Astrocyte (in vitro differentiated cells and primary cell): Measurements from ENCODE around the gene FAM219A. TPM values are rescaled to one million over a fixed set of nuclear protein-coding genes. Genes with fewer than 3 reads are reported as not detected.

Source experiments
- DNase-seq: peaks from one replicate; pipeline ENCODE4 v3.0.0-alpha.2; 2010; ENCODE audit warnings: low read depth
- FAIRE-seq: peaks from 2 replicates; lab custom pipeline; 2011; peaks lifted over from hg19 to GRCh38; lab: Jason Lieb, UNC
- H2AFZ ChIP-seq: 2 replicates; pipeline ENCODE4 v1.6.0; 2012; ENCODE audit warnings: low read depth, low read length, inconsistent platforms
- H3K27ac ChIP-seq: 2 replicates; pipeline ENCODE4 v1.5.1; 2011; ENCODE audit warnings: low read depth, low read length, inconsistent platforms
- H3K27me3 ChIP-seq: 2 replicates; pipeline ENCODE4 v1.6.0; 2011; ENCODE audit warnings: low read length, inconsistent platforms; ENCODE audit not compliant: insufficient read depth
- H3K36me3 ChIP-seq: 2 replicates; pipeline ENCODE4 v1.5.1; 2011; ENCODE audit warnings: low read length, inconsistent platforms; ENCODE audit not compliant: insufficient read depth
- H3K4me1 ChIP-seq: 2 replicates; pipeline ENCODE4 v1.5.1; 2011; ENCODE audit warnings: low read length, inconsistent platforms; ENCODE audit not compliant: insufficient read depth
- H3K4me2 ChIP-seq: 2 replicates; pipeline ENCODE4 v1.6.0; 2012; ENCODE audit warnings: low read length, inconsistent platforms
- H3K4me3 ChIP-seq: 2 replicates; pipeline ENCODE4 v1.5.1; 2011; ENCODE audit warnings: low read depth, mild to moderate bottlenecking, low read length, inconsistent platforms; ENCODE audit not compliant: insufficient read depth
- H3K79me2 ChIP-seq: 2 replicates; pipeline ENCODE4 v1.6.0; 2012; ENCODE audit warnings: mild to moderate bottlenecking, low read length, inconsistent platforms; ENCODE audit not compliant: insufficient read depth
- H3K9ac ChIP-seq: 2 replicates; pipeline ENCODE4 v1.6.0; 2012; ENCODE audit warnings: mild to moderate bottlenecking, low read length, inconsistent platforms
- H3K9me3 ChIP-seq: 2 replicates; pipeline ENCODE4 v1.5.1; 2012; ENCODE audit warnings: low read depth, mild to moderate bottlenecking, low read length, inconsistent platforms; ENCODE audit not compliant: insufficient read depth
- H4K20me1 ChIP-seq: 2 replicates; pipeline ENCODE4 v1.6.0; 2012; ENCODE audit warnings: low read length, inconsistent platforms; ENCODE audit not compliant: insufficient read depth
- H3K27ac Mint-ChIP-seq: one replicate; pipeline ENCODE4 v1.8.0; 2021; ENCODE audit warnings: mild to moderate bottlenecking, mixed read lengths; ENCODE audit not compliant: unreplicated experiment
- H3K27me3 Mint-ChIP-seq: one replicate; pipeline ENCODE4 v1.8.0; 2021; ENCODE audit warnings: low read depth, mixed read lengths; ENCODE audit not compliant: unreplicated experiment
- H3K36me3 Mint-ChIP-seq: one replicate; pipeline ENCODE4 v1.8.0; 2021; ENCODE audit warnings: low read depth, mixed read lengths; ENCODE audit not compliant: unreplicated experiment
- H3K4me1 Mint-ChIP-seq: one replicate; pipeline ENCODE4 v1.8.0; 2021; ENCODE audit warnings: low read depth, mixed read lengths; ENCODE audit not compliant: unreplicated experiment
- H3K4me3 Mint-ChIP-seq: one replicate; pipeline ENCODE4 v1.8.0; 2021; ENCODE audit warnings: mild to moderate bottlenecking, moderate library complexity, mixed read lengths; ENCODE audit not compliant: unreplicated experiment
- H3K9me3 Mint-ChIP-seq: one replicate; pipeline ENCODE4 v1.8.0; 2021; ENCODE audit warnings: mild to moderate bottlenecking, mixed read lengths; ENCODE audit not compliant: unreplicated experiment
- EZH2 ChIP-seq: IDR thresholded peaks from 2 replicates; pipeline ENCODE4 v1.6.1; 2012; ENCODE audit warnings: mild to moderate bottlenecking, low read length, inconsistent platforms; ENCODE audit not compliant: insufficient read depth
- total RNA-seq: library from RNA; stranded (reverse); gene quantifications from 2 replicates; pipeline ENCODE4 v1.2.1, GENCODE V29; 2021
- TF ChIP-seq, protein P1 (sequence below): IDR thresholded peaks from 2 replicates; pipeline ENCODE4 v1.5.1; 2011; ENCODE audit warnings: low read depth, mild to moderate bottlenecking, inconsistent platforms, low read length, moderate library complexity; ENCODE audit not compliant: insufficient read depth

FAM219A gene
- total RNA-seq, 1 donor from 2014 or later: 63.5 TPM

DNA sequence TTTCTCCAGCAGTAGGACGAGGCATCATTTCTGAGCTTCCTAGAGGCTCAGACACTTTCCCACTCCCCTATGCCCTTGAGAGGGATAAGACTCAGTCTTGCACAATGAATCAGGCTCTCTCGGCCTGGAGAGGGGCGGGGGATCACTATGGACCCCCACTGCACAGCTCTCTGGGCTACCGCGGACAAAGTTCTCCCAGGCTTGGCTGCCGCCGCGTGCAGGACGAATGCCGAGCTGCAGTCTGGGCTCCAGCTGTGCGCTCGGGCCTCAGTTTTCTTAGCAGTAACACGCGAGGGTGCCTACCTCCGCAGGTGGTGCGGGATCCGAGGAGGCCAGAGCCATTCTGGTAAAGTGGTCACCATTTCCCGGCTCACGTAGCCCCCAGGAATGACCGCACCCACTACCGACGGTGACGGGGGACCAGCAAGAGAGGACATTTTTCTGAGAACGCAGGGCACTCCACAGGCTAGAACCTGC lies 78.3 kb downstream of the FAM219A start:
- H3K27ac Mint-ChIP-seq: no peak overlapping the region
- Histone ChIP-seq H4K20me1 (no peaks in the 10 kb centered on the region), H3K79me2 (no peaks in the 10 kb centered on the region), H2AFZ (peak overlapping the region; percentile 73), H3K4me3 (no peak overlapping the region), H3K4me1 (peaks cover 12% of the 10 kb centered on the region), H3K27me3 (peaks cover 7% of the 10 kb centered on the region), H3K9me3 (no peaks in the 10 kb centered on the region), H3K9ac (no peak overlapping the region), H3K4me2 (peak overlapping the region; percentile 96), H3K36me3 (no peaks in the 10 kb centered on the region), H3K27ac (no peak overlapping the region)
- H3K9me3 Mint-ChIP-seq: peaks cover 5% of the 10 kb centered on the region
- H3K36me3 Mint-ChIP-seq: peaks cover 18% of the 10 kb centered on the region
- FAIRE-seq (no peak), DNase-seq (no peak)
- peaks cover 46% of the 10 kb centered on the region for H3K27me3 Mint-ChIP-seq
- peak overlapping the region; percentile 74 for H3K4me3 Mint-ChIP-seq
- H3K4me1 Mint-ChIP-seq: peaks cover 9% of the 10 kb centered on the region
- TF ChIP-seq, protein P1, sequence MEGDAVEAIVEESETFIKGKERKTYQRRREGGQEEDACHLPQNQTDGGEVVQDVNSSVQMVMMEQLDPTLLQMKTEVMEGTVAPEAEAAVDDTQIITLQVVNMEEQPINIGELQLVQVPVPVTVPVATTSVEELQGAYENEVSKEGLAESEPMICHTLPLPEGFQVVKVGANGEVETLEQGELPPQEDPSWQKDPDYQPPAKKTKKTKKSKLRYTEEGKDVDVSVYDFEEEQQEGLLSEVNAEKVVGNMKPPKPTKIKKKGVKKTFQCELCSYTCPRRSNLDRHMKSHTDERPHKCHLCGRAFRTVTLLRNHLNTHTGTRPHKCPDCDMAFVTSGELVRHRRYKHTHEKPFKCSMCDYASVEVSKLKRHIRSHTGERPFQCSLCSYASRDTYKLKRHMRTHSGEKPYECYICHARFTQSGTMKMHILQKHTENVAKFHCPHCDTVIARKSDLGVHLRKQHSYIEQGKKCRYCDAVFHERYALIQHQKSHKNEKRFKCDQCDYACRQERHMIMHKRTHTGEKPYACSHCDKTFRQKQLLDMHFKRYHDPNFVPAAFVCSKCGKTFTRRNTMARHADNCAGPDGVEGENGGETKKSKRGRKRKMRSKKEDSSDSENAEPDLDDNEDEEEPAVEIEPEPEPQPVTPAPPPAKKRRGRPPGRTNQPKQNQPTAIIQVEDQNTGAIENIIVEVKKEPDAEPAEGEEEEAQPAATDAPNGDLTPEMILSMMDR: no peak
- no peak for TF ChIP-seq EZH2

GRCh38 chr9:34379334-34380033 lies 78.9 kb downstream of the FAM219A start:
- TF ChIP-seq, protein P1: peak; percentile 93
- no peak for TF ChIP-seq EZH2
- H3K36me3 Mint-ChIP-seq: peaks cover 17% of the 10 kb centered on the region
- no peak for FAIRE-seq

More at GRCh38 chr9:34379334-34380033, 78.9 kb downstream of the FAM219A start:
- H3K4me2 ChIP-seq: peak overlapping the region; percentile 96
- Mint-ChIP-seq H3K4me1 (peaks cover 9% of the 10 kb centered on the region), H3K27me3 (peaks cover 41% of the 10 kb centered on the region), H3K9me3 (peaks cover 5% of the 10 kb centered on the region), H3K4me3 (peak overlapping the region; percentile 74), H3K27ac (no peak overlapping the region)
- H3K4me1 ChIP-seq: peaks cover 12% of the 10 kb centered on the region
- H4K20me1 ChIP-seq: no peaks in the 10 kb centered on the region
- DNase-seq: peak; percentile 31
- H3K27me3 ChIP-seq: peaks cover 5% of the 10 kb centered on the region
- peak overlapping the region; percentile 73 for H2AFZ ChIP-seq
- H3K9me3 ChIP-seq: no peaks in the 10 kb centered on the region
- no peaks in the 10 kb centered on the region for H3K36me3 ChIP-seq
- no peaks in the 10 kb centered on the region for H3K79me2 ChIP-seq
- H3K4me3 ChIP-seq: no peak overlapping the region
- H3K27ac ChIP-seq: no peak overlapping the region
- H3K9ac ChIP-seq: no peak overlapping the region
